ENCODE results near the gene NIN. TPM values are rescaled to one million over a fixed set of nuclear protein-coding genes. Genes with fewer than 3 reads are reported as not detected.
"Not testable (repeated sequence)": the region's sequence is repeated elsewhere in the genome, so short reads cannot be mapped to it uniquely, and the experiment has no call there.

Gene NIN
- total RNA-seq, 1 experiment from 2014 or later = 86.1 TPM

- in situ Hi-C loops (cut with HindIII; ENCODE audit: low pct_unique_long_range_greater_than_20kb, low sequenced_read_pairs) = loop anchor here (25.0 kb wide), 1 partner anchor 102 kb away; no protein-coding TSS in a partner anchor
- peak; percentile 66 for DNase-seq (ENCODE audit: low read depth, low spot score)
Measured at GRCh38 chr14:50714450-50715073, 116.4 kb downstream of the NIN start.

- no peak for DNase-seq (ENCODE audit: low read depth, low spot score)
- in situ Hi-C loops (cut with HindIII; ENCODE audit: low pct_unique_long_range_greater_than_20kb, low sequenced_read_pairs) = loop anchor here (25.0 kb wide), 1 partner anchor 99 kb away; no protein-coding TSS in a partner anchor
Measured at GRCh38 chr14:50711043-50711442, 119.9 kb downstream of the NIN start.

- DNase-seq (ENCODE audit: low read depth, low spot score) = no peak
- in situ Hi-C loops (cut with HindIII; ENCODE audit: low pct_unique_long_range_greater_than_20kb, low sequenced_read_pairs) = loop anchor here (25.0 kb wide), 1 partner anchor 93 kb away; no protein-coding TSS in a partner anchor
Measured at GRCh38 chr14:50705026-50705593, 125.9 kb downstream of the NIN start.

- in situ Hi-C loops (cut with HindIII; ENCODE audit: low pct_unique_long_range_greater_than_20kb, low sequenced_read_pairs) = loop anchor here (25.0 kb wide), 1 partner anchor 92 kb away; no protein-coding TSS in a partner anchor
- no peak for DNase-seq (ENCODE audit: low read depth, low spot score)
Measured at GRCh38 chr14:50704454-50705010, 126.4 kb downstream of the NIN start.

- DNase-seq (ENCODE audit: low read depth, low spot score) = no peak
Measured at GRCh38 chr14:50697659-50698290, 133.2 kb downstream of the NIN start.

GRCh38 chr14:50694260-50694659 lies 136.7 kb downstream of the NIN start:
- not testable (repeated sequence) for DNase-seq (ENCODE audit: low read depth, low spot score)

More at GRCh38 chr14:50697659-50698290, 133.2 kb downstream of the NIN start:
- in situ Hi-C loops (cut with HindIII; ENCODE audit: low pct_unique_long_range_greater_than_20kb, low sequenced_read_pairs) = no loop called here

GRCh38 chr14:50688875-50689274 lies 142.1 kb downstream of the NIN start:
- in situ Hi-C loops (cut with HindIII; ENCODE audit: low pct_unique_long_range_greater_than_20kb, low sequenced_read_pairs) = no loop called here
- DNase-seq (ENCODE audit: low read depth, low spot score) = no peak

More at GRCh38 chr14:50694260-50694659, 136.7 kb downstream of the NIN start:
- in situ Hi-C loops (cut with HindIII; ENCODE audit: low pct_unique_long_range_greater_than_20kb, low sequenced_read_pairs) = not testable (repeated sequence)

- DNase-seq (ENCODE audit: low read depth, low spot score) = no peak
- in situ Hi-C loops (cut with HindIII; ENCODE audit: low pct_unique_long_range_greater_than_20kb, low sequenced_read_pairs) = no loop called here
Measured at GRCh38 chr14:50679674-50680073, 151.3 kb downstream of the NIN start.

GRCh38 chr14:50678163-50678562 lies 152.8 kb downstream of the NIN start:
- in situ Hi-C loops (cut with HindIII; ENCODE audit: low pct_unique_long_range_greater_than_20kb, low sequenced_read_pairs) = no loop called here
- DNase-seq (ENCODE audit: low read depth, low spot score) = no peak

GRCh38 chr14:50677527-50678063 lies 153.4 kb downstream of the NIN start:
- DNase-seq (ENCODE audit: low read depth, low spot score) = peak; percentile 66
- in situ Hi-C loops (cut with HindIII; ENCODE audit: low pct_unique_long_range_greater_than_20kb, low sequenced_read_pairs) = no loop called here

GRCh38 chr14:50676814-50677516 lies 154.0 kb downstream of the NIN start:
- in situ Hi-C loops (cut with HindIII; ENCODE audit: low pct_unique_long_range_greater_than_20kb, low sequenced_read_pairs) = no loop called here
- DNase-seq (ENCODE audit: low read depth, low spot score) = no peak

GRCh38 chr14:50675597-50675996 lies 155.4 kb downstream of the NIN start:
- DNase-seq (ENCODE audit: low read depth, low spot score) = no peak
- in situ Hi-C loops (cut with HindIII; ENCODE audit: low pct_unique_long_range_greater_than_20kb, low sequenced_read_pairs) = no loop called here

GRCh38 chr14:50670866-50671256 lies 160.1 kb downstream of the NIN start:
- DNase-seq (ENCODE audit: low read depth, low spot score) = no peak
- in situ Hi-C loops (cut with HindIII; ENCODE audit: low pct_unique_long_range_greater_than_20kb, low sequenced_read_pairs) = no loop called here

- DNase-seq (ENCODE audit: low read depth, low spot score) = peak; percentile 36
Measured at GRCh38 chr14:50670196-50670865, 160.6 kb downstream of the NIN start.

More at GRCh38 chr14:50670196-50670865, 160.6 kb downstream of the NIN start:
- in situ Hi-C loops (cut with HindIII; ENCODE audit: low pct_unique_long_range_greater_than_20kb, low sequenced_read_pairs) = no loop called here

Data from SK-MEL-5 (cell line).